PC-9 (cell line): ENCODE measurements around the gene SLC39A8. TPM values are rescaled to one million over a fixed set of nuclear protein-coding genes. Genes with fewer than 3 reads are reported as not detected.

Experiments
- BruUV-seq: library from RNA; stranded (reverse); fragments of 400-500 nt; replicated peaks from 2 replicates; lab custom pipeline; 2021; lab: Mats Ljungman, UMichigan
- CTCF ChIA-PET: fragments of 300-600 bp; sonication (Branson Sonifier 250); formaldehyde crosslinking; loops from one replicate; lab custom pipeline; 2022; ENCODE audit warnings: antibody characterized with exemption; lab: Charles Lee
- POLR2A ChIA-PET: fragments of 300-600 bp; sonication (Branson Sonifier 250); formaldehyde crosslinking; loops from one replicate; lab custom pipeline; 2022; ENCODE audit warnings: antibody characterized with exemption; ENCODE audit not compliant: unreplicated experiment; lab: Charles Lee
- DNase-seq, 2 experiments: peaks; one replicate each; pipeline versions ENCODE4 v3.0.0 to v3.0.0-alpha.2; 2015 to 2022; ENCODE audit warnings: mixed read lengths in 1 of 2
- H2AFZ ChIP-seq: fragments of 200-600 bp; sonication (generic); 2 replicates; pipeline ENCODE4 v1.8.1; 2017; ENCODE audit warnings: antibody characterized with exemption
- H3F3A ChIP-seq: fragments of 200-600 bp; sonication (generic); 2 replicates; pipeline ENCODE4 v1.8.1; 2017; ENCODE audit warnings: antibody characterized with exemption, mild to moderate bottlenecking, low read depth; ENCODE audit not compliant: insufficient read depth
- H3K27ac ChIP-seq: fragments of 200-600 bp; sonication (generic); 2 replicates; pipeline ENCODE4 v1.6.1; 2016; ENCODE audit warnings: mixed run types
- H3K27me3 ChIP-seq: fragments of 200-600 bp; sonication (generic); 2 replicates; pipeline ENCODE4 v1.6.1; 2016; ENCODE audit warnings: low read depth, mixed run types; ENCODE audit not compliant: insufficient read depth
- H3K36me3 ChIP-seq: fragments of 200-600 bp; sonication (generic); 2 replicates; pipeline ENCODE4 v1.6.1; 2016; ENCODE audit warnings: low read depth, mixed run types
- H3K4me1 ChIP-seq: fragments of 200-600 bp; sonication (generic); replicated peaks from 2 replicates; pipeline ENCODE4 v1.6.1; 2016; ENCODE audit warnings: mixed run types; ENCODE audit not compliant: insufficient read depth
- H3K4me2 ChIP-seq: fragments of 200-600 bp; sonication (generic); 2 replicates; pipeline ENCODE4 v1.6.1; 2017; ENCODE audit warnings: mixed run types
- H3K4me3 ChIP-seq: fragments of 200-600 bp; sonication (generic); 2 replicates; pipeline ENCODE4 v1.6.1; 2016; ENCODE audit warnings: mixed run types
- H3K79me2 ChIP-seq: fragments of 200-600 bp; sonication (generic); 2 replicates; pipeline ENCODE4 v1.6.1; 2017; ENCODE audit warnings: low read depth, mixed run types
- H3K9me2 ChIP-seq: fragments of 200-600 bp; sonication (generic); 2 replicates; pipeline ENCODE4 v1.8.1; 2017; ENCODE audit warnings: mild to moderate bottlenecking; ENCODE audit not compliant: insufficient read depth
- H3K9me3 ChIP-seq: fragments of 200-600 bp; sonication (generic); 2 replicates; pipeline ENCODE4 v1.8.1; 2016; ENCODE audit warnings: low read depth; ENCODE audit not compliant: insufficient read depth
- H4K20me1 ChIP-seq: fragments of 200-600 bp; sonication (generic); 2 replicates; pipeline ENCODE4 v1.8.1; 2017; ENCODE audit not compliant: insufficient read depth
- EZH2 ChIP-seq: fragments of 200-600 bp; sonication (generic); IDR thresholded peaks from 2 replicates; pipeline ENCODE4 v1.8.0; 2017; ENCODE audit warnings: antibody characterized with exemption, low read depth
- intact Hi-C: fragments of 100-400 bp; cut with micrococcal nuclease; formaldehyde crosslinking; loops from one replicate; pipeline ENCODE4 v1.10.0; 2022; ENCODE audit not compliant: unreplicated experiment
- total RNA-seq: library from RNA; stranded (reverse); gene quantifications from 2 replicates; pipeline ENCODE4 v1.2.3, GENCODE V29; 2021
- TF ChIP-seq, protein P1 (sequence below): fragments of 200-600 bp; sonication (generic); conservative IDR thresholded peaks from 2 replicates; pipeline ENCODE4 v1.6.1; 2017; ENCODE audit warnings: mixed run types, antibody characterized with exemption, mild to moderate bottlenecking, moderate library complexity

The SLC39A8 gene
- total RNA-seq, 1 experiment from 2014 or later: 14.5 TPM

DNA sequence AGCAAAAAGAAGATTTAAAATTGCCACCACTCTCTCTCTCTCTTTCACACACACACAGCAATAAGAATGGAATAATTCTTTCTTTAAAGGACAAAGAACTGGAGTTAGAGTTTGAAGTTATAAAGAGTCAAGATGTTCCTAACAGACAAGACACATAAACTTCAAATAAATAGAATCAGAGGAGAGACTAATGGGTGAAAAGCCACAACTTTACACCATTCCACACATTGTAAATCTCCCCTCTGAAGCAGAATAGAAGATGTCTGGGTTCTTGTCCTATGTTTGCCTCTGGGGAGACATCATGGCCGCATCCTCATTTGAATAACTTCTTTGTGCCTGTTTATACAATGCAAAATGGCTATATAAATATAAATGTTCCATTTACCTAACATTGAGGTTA, 39.6 kb downstream of the SLC39A8 start:
- Histone ChIP-seq H3K9me2 (no peaks in the 10 kb centered on the region), H3K27ac (no peak overlapping the region)
- intact Hi-C loops: no loop called here

DNA sequence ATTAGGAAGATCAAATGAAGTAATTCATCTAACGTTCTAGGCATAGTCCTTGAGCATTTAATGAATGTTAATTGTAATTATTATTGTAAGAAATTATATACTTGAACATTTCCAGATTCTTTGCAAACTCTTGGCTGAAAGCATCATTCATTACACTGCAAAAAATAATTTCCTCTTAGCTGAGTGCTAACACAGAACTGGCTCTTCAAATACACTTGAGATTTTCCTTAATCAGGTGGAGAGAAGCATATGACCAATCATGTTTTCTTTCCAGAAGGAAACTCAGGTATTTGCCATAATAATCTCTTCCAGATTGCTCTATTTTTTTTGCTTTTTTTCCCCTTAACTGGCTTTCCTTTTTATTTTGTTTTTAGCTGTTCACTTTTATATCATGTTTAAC, 42.5 kb downstream of the SLC39A8 start:
- ChIA-PET POLR2A (no interaction called here), CTCF (no interaction called here)
- no peak for DNase-seq
- TF ChIP-seq, protein P1, sequence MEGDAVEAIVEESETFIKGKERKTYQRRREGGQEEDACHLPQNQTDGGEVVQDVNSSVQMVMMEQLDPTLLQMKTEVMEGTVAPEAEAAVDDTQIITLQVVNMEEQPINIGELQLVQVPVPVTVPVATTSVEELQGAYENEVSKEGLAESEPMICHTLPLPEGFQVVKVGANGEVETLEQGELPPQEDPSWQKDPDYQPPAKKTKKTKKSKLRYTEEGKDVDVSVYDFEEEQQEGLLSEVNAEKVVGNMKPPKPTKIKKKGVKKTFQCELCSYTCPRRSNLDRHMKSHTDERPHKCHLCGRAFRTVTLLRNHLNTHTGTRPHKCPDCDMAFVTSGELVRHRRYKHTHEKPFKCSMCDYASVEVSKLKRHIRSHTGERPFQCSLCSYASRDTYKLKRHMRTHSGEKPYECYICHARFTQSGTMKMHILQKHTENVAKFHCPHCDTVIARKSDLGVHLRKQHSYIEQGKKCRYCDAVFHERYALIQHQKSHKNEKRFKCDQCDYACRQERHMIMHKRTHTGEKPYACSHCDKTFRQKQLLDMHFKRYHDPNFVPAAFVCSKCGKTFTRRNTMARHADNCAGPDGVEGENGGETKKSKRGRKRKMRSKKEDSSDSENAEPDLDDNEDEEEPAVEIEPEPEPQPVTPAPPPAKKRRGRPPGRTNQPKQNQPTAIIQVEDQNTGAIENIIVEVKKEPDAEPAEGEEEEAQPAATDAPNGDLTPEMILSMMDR: no peak
- no peak for TF ChIP-seq EZH2
- Histone ChIP-seq H3K4me3 (no peak overlapping the region), H3K27me3 (no peaks in the 10 kb centered on the region), H3K4me1 (no peaks in the 10 kb centered on the region), H3K27ac (no peak overlapping the region), H3K36me3 (no peaks in the 10 kb centered on the region), H3K79me2 (no peaks in the 10 kb centered on the region), H4K20me1 (no peaks in the 10 kb centered on the region), H3F3A (no peaks in the 10 kb centered on the region), H2AFZ (no peak overlapping the region), H3K4me2 (no peak overlapping the region), H3K9me3 (no peaks in the 10 kb centered on the region), H3K9me2 (no peaks in the 10 kb centered on the region)
- intact Hi-C loops: no loop called here
- no TSS peak for BruUV-seq

More for the DNA sequence above, 39.6 kb downstream of the SLC39A8 start:
- no peak for TF ChIP-seq EZH2
- TF ChIP-seq, protein P1: no peak
- Histone ChIP-seq H3K4me2 (no peak overlapping the region), H3F3A (no peaks in the 10 kb centered on the region), H3K4me1 (no peaks in the 10 kb centered on the region), H4K20me1 (no peaks in the 10 kb centered on the region), H3K27me3 (no peaks in the 10 kb centered on the region), H3K4me3 (no peak overlapping the region), H2AFZ (no peak overlapping the region), H3K79me2 (no peaks in the 10 kb centered on the region), H3K36me3 (no peaks in the 10 kb centered on the region), H3K9me3 (no peaks in the 10 kb centered on the region)
- ChIA-PET POLR2A (no interaction called here), CTCF (no interaction called here)
- no peak for DNase-seq
- no TSS peak for BruUV-seq

DNA sequence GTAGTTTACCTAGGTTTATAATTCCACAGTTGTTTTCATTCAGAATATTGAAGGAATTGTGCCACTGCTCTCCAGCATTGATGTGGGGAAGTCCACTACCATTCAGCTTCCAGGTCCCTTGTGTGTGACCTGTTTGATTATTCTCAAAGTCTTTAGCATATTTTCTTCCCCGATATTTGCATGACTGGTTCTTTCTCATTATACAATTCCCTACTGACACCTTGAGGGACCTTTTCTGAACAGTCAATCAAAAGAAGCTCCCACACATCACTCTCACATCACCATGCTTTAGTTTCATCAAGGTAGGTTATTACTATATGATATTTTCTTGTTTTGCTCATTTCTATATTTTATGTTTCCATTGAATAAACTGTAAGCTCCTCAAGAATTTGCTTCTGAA, 44.1 kb downstream of the SLC39A8 start:
- TF ChIP-seq, protein P1: no peak
- TF ChIP-seq EZH2: no peak
- H3K36me3 ChIP-seq: no peaks in the 10 kb centered on the region
- intact Hi-C loops: no loop called here
- H3K4me1 ChIP-seq: no peaks in the 10 kb centered on the region
- no peaks in the 10 kb centered on the region for H4K20me1 ChIP-seq
- DNase-seq: no peak
- H3K79me2 ChIP-seq: no peaks in the 10 kb centered on the region
- ChIA-PET CTCF (interaction anchor here (0.6 kb wide), 1 partner anchor 462 kb away, joined by 3 read pairs; no protein-coding TSS in a partner anchor), POLR2A (no interaction called here)
- H3K9me2 ChIP-seq: no peaks in the 10 kb centered on the region
- H3K4me2 ChIP-seq: no peak overlapping the region
- BruUV-seq: no TSS peak
- no peaks in the 10 kb centered on the region for H3F3A ChIP-seq
- no peaks in the 10 kb centered on the region for H3K27me3 ChIP-seq
- no peaks in the 10 kb centered on the region for H3K9me3 ChIP-seq
- H2AFZ ChIP-seq: no peak overlapping the region
- no peak overlapping the region for H3K4me3 ChIP-seq
- H3K27ac ChIP-seq: no peak overlapping the region
